ENCODE results near the gene DACH2.

Gene DACH2

DNA sequence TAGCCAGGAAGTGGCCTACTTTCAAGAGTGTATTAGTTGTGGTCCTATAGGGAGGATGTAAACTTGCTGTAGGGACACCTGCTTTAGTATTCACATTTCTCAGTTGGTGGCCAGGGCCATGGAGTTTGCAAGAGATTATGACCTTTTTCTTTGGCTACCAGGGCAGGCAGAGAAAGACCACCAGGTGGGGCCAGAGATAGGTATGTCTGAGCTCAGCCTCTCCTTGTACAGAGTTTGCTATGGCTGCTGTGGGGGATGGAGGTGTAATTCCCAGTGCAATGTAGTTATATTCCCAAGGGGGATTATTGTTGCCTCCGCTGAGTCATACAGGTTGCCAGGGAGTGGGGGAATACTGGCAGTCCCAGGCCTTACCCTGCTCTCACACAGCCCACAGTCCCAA lies 26.3 kb upstream of the DACH2 start:
- no peak overlapping the region for H4K91ac ChIP-seq (ENCODE audit: low read depth, low read length)
- no CpG with 5 or more reads among the region's 1 CpG for WGBS (ENCODE audit: extremely low coverage, insufficient coverage, insufficient read length)
- no peaks in the 10 kb centered on the region for H3K79me1 ChIP-seq (ENCODE audit: low read length)
- no peaks in the 10 kb centered on the region for H3K9me3 ChIP-seq (ENCODE audit: insufficient read depth, low read depth, low read length)
- no peak overlapping the region for H2BK12ac ChIP-seq (ENCODE audit: low read length)
- no peak overlapping the region for H4K8ac ChIP-seq (ENCODE audit: low read depth, low read length)
- no peak overlapping the region for H2BK120ac ChIP-seq (ENCODE audit: insufficient read depth, low read length, poor library complexity)
- H3K27ac ChIP-seq (ENCODE audit: low read depth, low read length), result no peak overlapping the region
- H3K18ac ChIP-seq (ENCODE audit: low read length), result no peak overlapping the region
- no peak for DNase-seq
- H3K23ac ChIP-seq (ENCODE audit: low read length), result no peak overlapping the region
- no peak overlapping the region for H2AFZ ChIP-seq (ENCODE audit: insufficient read depth, low read length, poor library complexity)
- H3K4me2 ChIP-seq (ENCODE audit: low read length), result no peak overlapping the region
- H4K12ac ChIP-seq (ENCODE audit: low read depth, low read length), result no peak overlapping the region
- H3K4me3 ChIP-seq (ENCODE audit: low read depth, low read length), result no peak overlapping the region
- H3K9ac ChIP-seq (ENCODE audit: low read length), result no peak overlapping the region
- H3K4me1 ChIP-seq (ENCODE audit: control insufficient read depth in 1 of 2, insufficient read depth in 2 of 2, low read length in 2 of 2), result no peaks in the 10 kb centered on the region
- H3K79me2 ChIP-seq (ENCODE audit: control insufficient read depth, insufficient read depth, low read length, poor library complexity), result no peaks in the 10 kb centered on the region
- H3K27me3 ChIP-seq (ENCODE audit: insufficient read depth, low read length), result no peaks in the 10 kb centered on the region
- no peak overlapping the region for H3K4ac ChIP-seq (ENCODE audit: low read depth, low read length)
- no peak overlapping the region for H3K14ac ChIP-seq (ENCODE audit: low read length)
- H2BK5ac ChIP-seq (ENCODE audit: low read depth, low read length, poor library complexity), result no peak overlapping the region
- H3K36me3 ChIP-seq (ENCODE audit: control insufficient read depth in 1 of 2, insufficient read depth in 2 of 2, low read length in 2 of 2), result no peaks in the 10 kb centered on the region
- no peak overlapping the region for H2AK5ac ChIP-seq (ENCODE audit: low read length)

DNA sequence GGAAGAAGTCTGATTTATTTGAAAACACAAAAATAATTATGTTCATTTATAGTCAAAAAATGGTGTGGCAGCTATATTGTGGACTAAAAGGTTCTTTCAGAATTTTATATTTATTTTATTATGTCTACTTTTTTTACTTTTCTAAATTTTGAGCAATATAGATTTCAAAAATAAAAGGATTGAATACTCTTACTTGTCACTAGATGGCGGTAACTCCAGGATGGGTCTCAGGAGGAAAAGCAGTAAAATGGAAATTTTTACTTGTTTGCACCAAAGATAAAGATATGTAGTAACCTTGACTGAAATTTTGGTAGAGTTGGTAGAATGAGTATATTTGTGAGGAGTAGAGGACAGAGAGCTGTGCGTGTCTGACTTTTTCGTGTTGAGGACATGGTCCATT lies 14.5 kb upstream of the DACH2 start:
- no CpG with 5 or more reads among the region's 3 CpGs for WGBS (ENCODE audit: extremely low coverage, insufficient coverage, insufficient read length)
- Histone ChIP-seq H3K4ac (ENCODE audit: low read depth, low read length) (no peak overlapping the region), H3K27ac (ENCODE audit: low read depth, low read length) (no peak overlapping the region), H4K8ac (ENCODE audit: low read depth, low read length) (no peak overlapping the region), H3K79me1 (ENCODE audit: low read length) (no peaks in the 10 kb centered on the region), H3K36me3 (ENCODE audit: control insufficient read depth in 1 of 2, insufficient read depth in 2 of 2, low read length in 2 of 2) (no peaks in the 10 kb centered on the region), H2BK5ac (ENCODE audit: low read depth, low read length, poor library complexity) (no peak overlapping the region), H3K23ac (ENCODE audit: low read length) (no peak overlapping the region), H4K91ac (ENCODE audit: low read depth, low read length) (no peak overlapping the region), H3K79me2 (ENCODE audit: control insufficient read depth, insufficient read depth, low read length, poor library complexity) (no peaks in the 10 kb centered on the region), H2BK120ac (ENCODE audit: insufficient read depth, low read length, poor library complexity) (no peak overlapping the region), H3K4me2 (ENCODE audit: low read length) (no peak overlapping the region), H3K9ac (ENCODE audit: low read length) (no peak overlapping the region), H3K14ac (ENCODE audit: low read length) (no peak overlapping the region), H2AK5ac (ENCODE audit: low read length) (no peak overlapping the region), H2AFZ (ENCODE audit: insufficient read depth, low read length, poor library complexity) (no peak overlapping the region), H2BK12ac (ENCODE audit: low read length) (no peak overlapping the region), H3K27me3 (ENCODE audit: insufficient read depth, low read length) (no peaks in the 10 kb centered on the region), H3K4me3 (ENCODE audit: low read depth, low read length) (no peak overlapping the region), H3K18ac (ENCODE audit: low read length) (no peak overlapping the region), H3K4me1 (ENCODE audit: control insufficient read depth in 1 of 2, insufficient read depth in 2 of 2, low read length in 2 of 2) (no peaks in the 10 kb centered on the region), H3K9me3 (ENCODE audit: insufficient read depth, low read depth, low read length) (no peaks in the 10 kb centered on the region), H4K12ac (ENCODE audit: low read depth, low read length) (no peak overlapping the region)
- DNase-seq, result peak in 1 of 2 donors; percentile 30

DNA sequence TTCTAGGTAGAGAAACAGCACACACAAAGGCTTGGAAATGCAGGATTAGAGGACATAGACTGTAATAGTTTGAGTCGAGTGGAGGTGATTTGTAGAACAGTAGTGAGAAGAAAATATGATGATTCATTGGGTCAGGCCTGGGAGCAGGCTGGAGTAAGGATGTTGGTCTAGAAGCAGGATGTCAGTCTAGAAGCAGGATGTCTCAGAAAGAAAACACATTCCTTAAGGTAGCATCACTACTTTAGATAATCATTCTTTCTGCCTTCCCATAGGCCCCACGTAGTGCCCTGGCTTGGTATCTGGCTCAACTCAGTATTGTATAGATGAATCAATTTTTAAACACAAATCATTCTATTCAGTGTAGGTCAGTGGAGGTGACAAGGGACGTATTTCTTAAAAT lies 11.2 kb upstream of the DACH2 start:
- H3K4me3 ChIP-seq (ENCODE audit: low read depth, low read length), result no peak overlapping the region
- H3K79me1 ChIP-seq (ENCODE audit: low read length), result no peaks in the 10 kb centered on the region
- no peak overlapping the region for H4K91ac ChIP-seq (ENCODE audit: low read depth, low read length)
- H2BK12ac ChIP-seq (ENCODE audit: low read length), result no peak overlapping the region
- no peak overlapping the region for H3K4me2 ChIP-seq (ENCODE audit: low read length)
- H3K14ac ChIP-seq (ENCODE audit: low read length), result no peak overlapping the region
- H2BK5ac ChIP-seq (ENCODE audit: low read depth, low read length, poor library complexity), result no peak overlapping the region
- no peaks in the 10 kb centered on the region for H3K9me3 ChIP-seq (ENCODE audit: insufficient read depth, low read depth, low read length)
- no peak overlapping the region for H3K4ac ChIP-seq (ENCODE audit: low read depth, low read length)
- no CpG with 5 or more reads among the region's 3 CpGs for WGBS (ENCODE audit: extremely low coverage, insufficient coverage, insufficient read length)
- H2AFZ ChIP-seq (ENCODE audit: insufficient read depth, low read length, poor library complexity), result no peak overlapping the region
- H3K27me3 ChIP-seq (ENCODE audit: insufficient read depth, low read length), result no peaks in the 10 kb centered on the region
- H3K27ac ChIP-seq (ENCODE audit: low read depth, low read length), result no peak overlapping the region
- H2BK120ac ChIP-seq (ENCODE audit: insufficient read depth, low read length, poor library complexity), result no peak overlapping the region
- no peaks in the 10 kb centered on the region for H3K36me3 ChIP-seq (ENCODE audit: control insufficient read depth in 1 of 2, insufficient read depth in 2 of 2, low read length in 2 of 2)
- H3K23ac ChIP-seq (ENCODE audit: low read length), result no peak overlapping the region
- no peak overlapping the region for H3K9ac ChIP-seq (ENCODE audit: low read length)
- no peaks in the 10 kb centered on the region for H3K4me1 ChIP-seq (ENCODE audit: control insufficient read depth in 1 of 2, insufficient read depth in 2 of 2, low read length in 2 of 2)
- no peak overlapping the region for H3K18ac ChIP-seq (ENCODE audit: low read length)
- H2AK5ac ChIP-seq (ENCODE audit: low read length), result no peak overlapping the region
- no peak overlapping the region for H4K8ac ChIP-seq (ENCODE audit: low read depth, low read length)
- DNase-seq, result no peak
- H4K12ac ChIP-seq (ENCODE audit: low read depth, low read length), result no peak overlapping the region
- H3K79me2 ChIP-seq (ENCODE audit: control insufficient read depth, insufficient read depth, low read length, poor library complexity), result no peaks in the 10 kb centered on the region

DNA sequence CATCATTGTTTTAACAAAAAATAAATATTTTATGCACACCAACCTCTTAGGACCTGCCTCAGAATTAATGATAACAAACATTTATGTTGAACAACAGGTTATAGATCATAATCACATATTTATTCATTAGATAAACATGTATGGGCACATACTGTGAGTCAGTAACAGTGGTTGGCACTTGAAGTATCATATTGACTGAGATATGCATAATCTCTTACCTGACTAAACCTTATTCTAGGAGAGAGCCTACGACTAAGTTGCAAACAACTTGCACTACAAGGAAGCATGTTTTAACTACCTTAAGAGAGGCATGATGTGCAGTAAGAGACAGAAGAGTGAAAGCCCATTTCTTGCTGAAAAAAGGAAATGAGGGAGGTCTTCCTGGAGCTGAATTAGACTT lies 6.5 kb upstream of the DACH2 start:
- Histone ChIP-seq H2AFZ (ENCODE audit: insufficient read depth, low read length, poor library complexity) (no peak overlapping the region), H4K8ac (ENCODE audit: low read depth, low read length) (no peak overlapping the region), H3K4ac (ENCODE audit: low read depth, low read length) (no peak overlapping the region), H4K12ac (ENCODE audit: low read depth, low read length) (no peak overlapping the region), H3K9ac (ENCODE audit: low read length) (no peak overlapping the region), H2BK5ac (ENCODE audit: low read depth, low read length, poor library complexity) (no peak overlapping the region), H3K4me1 (ENCODE audit: control insufficient read depth in 1 of 2, insufficient read depth in 2 of 2, low read length in 2 of 2) (no peaks in the 10 kb centered on the region), H3K14ac (ENCODE audit: low read length) (no peak overlapping the region), H2AK5ac (ENCODE audit: low read length) (no peak overlapping the region), H3K79me2 (ENCODE audit: control insufficient read depth, insufficient read depth, low read length, poor library complexity) (no peaks in the 10 kb centered on the region), H3K36me3 (ENCODE audit: control insufficient read depth in 1 of 2, insufficient read depth in 2 of 2, low read length in 2 of 2) (no peaks in the 10 kb centered on the region), H3K4me2 (ENCODE audit: low read length) (no peak overlapping the region), H2BK12ac (ENCODE audit: low read length) (no peak overlapping the region), H3K9me3 (ENCODE audit: insufficient read depth, low read depth, low read length) (no peaks in the 10 kb centered on the region), H3K27me3 (ENCODE audit: insufficient read depth, low read length) (no peaks in the 10 kb centered on the region), H3K79me1 (ENCODE audit: low read length) (no peaks in the 10 kb centered on the region), H3K4me3 (ENCODE audit: low read depth, low read length) (no peak overlapping the region), H3K18ac (ENCODE audit: low read length) (no peak overlapping the region), H4K91ac (ENCODE audit: low read depth, low read length) (no peak overlapping the region), H3K23ac (ENCODE audit: low read length) (no peak overlapping the region), H3K27ac (ENCODE audit: low read depth, low read length) (no peak overlapping the region), H2BK120ac (ENCODE audit: insufficient read depth, low read length, poor library complexity) (no peak overlapping the region)
- WGBS (ENCODE audit: extremely low coverage, insufficient coverage, insufficient read length), result no CpG with 5 or more reads among the region's 1 CpG
- DNase-seq, result no peak

Data from trophoblast cell (in vitro differentiated cells and primary cell).